AG04449 (cell line): ENCODE data around the gene PTEN.
"Not testable (repeated sequence)": the region's sequence is repeated elsewhere in the genome, so short reads cannot be mapped to it uniquely, and the experiment has no call there.

Experiments used
- CTCF ChIA-PET: fragments of 350-600 bp; formaldehyde crosslinking; extraction: SDS; loops from one replicate; lab custom pipeline; 2021; ENCODE audit warnings: antibody characterized with exemption; lab: Yijun Ruan, JAX
- POLR2A ChIA-PET: fragments of 400-600, 350-600 bp; formaldehyde crosslinking; extraction: SDS; loops from one replicate; lab custom pipeline; 2020; ENCODE audit warnings: antibody characterized with exemption, inconsistent platforms; lab: Yijun Ruan, JAX
- DNase-seq: peaks from one replicate; pipeline ENCODE4 v3.0.0-alpha.2; 2010; ENCODE audit warnings: low read depth, low spot score
- H3K4me3 ChIP-seq: 2 replicates; pipeline ENCODE4 v1.5.1; 2011; ENCODE audit warnings: low read depth, mild to moderate bottlenecking, control low read depth, low read length
- CTCF ChIP-seq: IDR thresholded peaks from one replicate; pipeline ENCODE4 v1.5.1; 2011; ENCODE audit warnings: mild to moderate bottlenecking, moderate library complexity, low read length, control low read depth, inconsistent platforms; ENCODE audit not compliant: insufficient read depth; ENCODE audit errors: missing control alignments

PTEN gene

GRCh38 chr10:87873656-87874055, 10.2 kb downstream of the PTEN start:
- TF ChIP-seq CTCF: no peak
- no peak overlapping the region for H3K4me3 ChIP-seq
- ChIA-PET CTCF (interaction anchor here (1.6 to 3.1 kb wide), 2 partner anchors 12 to 516 kb away, joined by 4 to 8 read pairs; no protein-coding TSS in a partner anchor), POLR2A (no interaction called here)
- no peak for DNase-seq

GRCh38 chr10:87875929-87876571, 12.6 kb downstream of the PTEN start:
- TF ChIP-seq CTCF: no peak
- no peak overlapping the region for H3K4me3 ChIP-seq
- DNase-seq: no peak
- CTCF ChIA-PET: no interaction called here
- POLR2A ChIA-PET: no interaction called here

GRCh38 chr10:87878664-87879459, 15.4 kb downstream of the PTEN start:
- no peak for DNase-seq
- CTCF ChIA-PET: no interaction called here
- no peak for TF ChIP-seq CTCF
- POLR2A ChIA-PET: no interaction called here
- H3K4me3 ChIP-seq: no peak overlapping the region

- no peak overlapping the region for H3K4me3 ChIP-seq
- POLR2A ChIA-PET: no interaction called here
- CTCF ChIA-PET: no interaction called here
- no peak for TF ChIP-seq CTCF
- DNase-seq: no peak
Observed at GRCh38 chr10:87880336-87880735, 16.9 kb downstream of the PTEN start.

GRCh38 chr10:87881373-87882059, 18.1 kb downstream of the PTEN start:
- POLR2A ChIA-PET, DNase-seq, CTCF ChIA-PET, H3K4me3 ChIP-seq: not testable (repeated sequence)

GRCh38 chr10:87882555-87883294, 19.3 kb downstream of the PTEN start:
- POLR2A ChIA-PET: interaction anchor here (1.0 kb wide), 1 partner anchor 20 kb away, joined by 3 read pairs; no protein-coding TSS in a partner anchor
- CTCF ChIA-PET: interaction anchor here (1.0 kb wide), 1 partner anchor 506 kb away, joined by 3 read pairs; no protein-coding TSS in a partner anchor
- no peak for DNase-seq
- TF ChIP-seq CTCF: no peak
- no peak overlapping the region for H3K4me3 ChIP-seq
